HepG2 (cell line): Measurements from ENCODE around the gene HECTD3. TPM values are rescaled to one million over a fixed set of nuclear protein-coding genes. Genes with fewer than 3 reads are reported as not detected.

Source experiments
- BATF2 ChIP-seq: sonication (generic); formaldehyde crosslinking; IDR thresholded peaks from 2 replicates; pipeline ENCODE4 v1.8.0; 2022; ENCODE audit warnings: mild to moderate bottlenecking, missing genetic modification reagents, moderate library complexity
- RFX3 ChIP-seq: IDR thresholded peaks from 2 replicates; pipeline ENCODE4 v1.6.1; 2016; ENCODE audit warnings: missing biosample characterization, missing genetic modification reagents
- SMARCC2 ChIP-seq: fragments of 450-650 bp; IDR thresholded peaks from 2 replicates; pipeline ENCODE4 v1.6.1; 2017; ENCODE audit warnings: antibody characterized with exemption, mild to moderate bottlenecking
- SNAPC5 ChIP-seq: sonication (generic); formaldehyde crosslinking; IDR thresholded peaks from 2 replicates; pipeline ENCODE4 v1.8.1; 2023; ENCODE audit warnings: mild to moderate bottlenecking, missing genetic modification reagents, borderline replicate concordance
- SP2 ChIP-seq: sonication (generic); formaldehyde crosslinking; IDR thresholded peaks from 2 replicates; pipeline ENCODE4 v1.5.1; 2020; ENCODE audit warnings: mild to moderate bottlenecking, missing genetic modification reagents
- SP5 ChIP-seq: IDR thresholded peaks from 2 replicates; pipeline ENCODE4 v1.6.1; 2016; ENCODE audit warnings: low read depth, borderline replicate concordance
- TBX2 ChIP-seq: sonication (generic); formaldehyde crosslinking; IDR thresholded peaks from 2 replicates; pipeline ENCODE4 v1.5.0; 2020; ENCODE audit warnings: missing genetic modification reagents, mild to moderate bottlenecking, borderline replicate concordance
- TCF12 ChIP-seq, 2 experiments: fragments of 450-650 bp in 1 of 2; sonication (generic) in 1 of 2; formaldehyde crosslinking in 1 of 2; IDR thresholded peaks; 2 replicates each; pipeline versions ENCODE4 v1.6.1 to v1.8.0; 2017 to 2022; ENCODE audit warnings: antibody characterized with exemption in 1 of 2, mild to moderate bottlenecking in 1 of 2, missing genetic modification reagents in 1 of 2, moderate library complexity in 1 of 2
- TOPORS ChIP-seq: sonication (generic); formaldehyde crosslinking; IDR thresholded peaks from 2 replicates; pipeline ENCODE4 v1.8.0; 2023; ENCODE audit warnings: mild to moderate bottlenecking, missing genetic modification reagents
- TP53 ChIP-seq: sonication (generic); formaldehyde crosslinking; conservative IDR thresholded peaks from 2 replicates; pipeline ENCODE4 v1.4.0; 2020; ENCODE audit warnings: missing genetic modification reagents
- TSC22D2 ChIP-seq: sonication (generic); formaldehyde crosslinking; IDR thresholded peaks from 2 replicates; pipeline ENCODE4 v1.5.1; 2020; ENCODE audit warnings: missing genetic modification reagents, mild to moderate bottlenecking, borderline replicate concordance
- ZFP1 ChIP-seq: IDR thresholded peaks from 2 replicates; pipeline ENCODE4 v1.6.1; 2016
- ZNF101 ChIP-seq: sonication (generic); formaldehyde crosslinking; IDR thresholded peaks from 2 replicates; pipeline ENCODE4 v1.4.0; 2020; ENCODE audit warnings: mild to moderate bottlenecking, low read depth, missing genetic modification reagents, borderline replicate concordance
- ZNF121 ChIP-seq: sonication (generic); formaldehyde crosslinking; IDR thresholded peaks from 2 replicates; pipeline ENCODE4 v1.5.0; 2020; ENCODE audit warnings: mild to moderate bottlenecking, missing genetic modification reagents
- ZNF556 ChIP-seq: sonication (generic); formaldehyde crosslinking; IDR thresholded peaks from 2 replicates; pipeline ENCODE4 v1.4.0; 2020; ENCODE audit warnings: mild to moderate bottlenecking, missing genetic modification reagents, borderline replicate concordance
- ZNF558 ChIP-seq: sonication (generic); formaldehyde crosslinking; IDR thresholded peaks from 2 replicates; pipeline ENCODE4 v1.9.0; 2022; ENCODE audit warnings: mild to moderate bottlenecking, missing genetic modification reagents, borderline replicate concordance
- ZNF574 ChIP-seq: sonication (generic); formaldehyde crosslinking; IDR thresholded peaks from 2 replicates; pipeline ENCODE4 v1.4.0; 2020; ENCODE audit warnings: missing genetic modification reagents
- ZNF615 ChIP-seq: sonication (generic); formaldehyde crosslinking; IDR thresholded peaks from 2 replicates; pipeline ENCODE4 v1.5.0; 2020; ENCODE audit warnings: mild to moderate bottlenecking, missing genetic modification reagents, borderline replicate concordance
- ZNF616 ChIP-seq: sonication (generic); formaldehyde crosslinking; IDR thresholded peaks from 2 replicates; pipeline ENCODE4 v1.5.0; 2020; ENCODE audit warnings: low read depth, mild to moderate bottlenecking, missing genetic modification reagents
- ZNF770 ChIP-seq: sonication (generic); formaldehyde crosslinking; IDR thresholded peaks from 2 replicates; pipeline ENCODE4 v1.5.0; 2020; ENCODE audit warnings: mild to moderate bottlenecking, missing genetic modification reagents
- ZSCAN5A ChIP-seq: sonication (generic); formaldehyde crosslinking; IDR thresholded peaks from 2 replicates; pipeline ENCODE4 v1.8.0; 2022; ENCODE audit warnings: mild to moderate bottlenecking, missing genetic modification reagents, borderline replicate concordance
- polyA plus RNA-seq, 8 experiments: library from polyadenylated mRNA; depleted of rRNA in 3 of 8; stranded (reverse) in 7 of 8; unstranded in 1 of 8; fragments of >200 nt; fragmentation: Illumina TruSeq in 4 of 8; extraction: Trizol in 4 of 8; gene quantifications; 2 replicates each; pipeline versions ENCODE4 v1.2.1 to v1.2.3, GENCODE V29; 2011 to 2016; ENCODE audit warnings: low read depth in 4 of 8, missing spikeins in 1 of 8, mixed read lengths in 1 of 8; ENCODE audit not compliant: insufficient read depth in 1 of 8
- total RNA-seq, 5 experiments: library from RNA; depleted of rRNA; stranded (reverse); fragments of >200 nt; fragmentation: Illumina TruSeq; extraction: Trizol; gene quantifications; 2 replicates each; pipeline ENCODE4 v1.2.3, GENCODE V29; 2016; ENCODE audit warnings: low read depth in 1 of 5

Gene HECTD3
- total and polyA plus RNA-seq, 2 of the 13 experiments (the other 11 are each of a cell fraction or from before 2014, with no cell fraction given): 18.6 to 24.5 TPM

GRCh38 chr1:45010855-45011811 lies at the start of gene HECTD3 (continued):
- TF ChIP-seq TCF12 (IDR thresholded peaks at IDR 0.05) (no peak), TCF12 (CRISPR knock-in tag; IDR thresholded peaks at IDR 0.05) (peak; percentile 81; the same call in 1 of the 2 replicates), ZNF615 (CRISPR knock-in tag) (no peak), ZNF770 (CRISPR knock-in tag) (no peak), TP53 (CRISPR knock-in tag) (no peak), SNAPC5 (no peak), TSC22D2 (CRISPR knock-in tag) (no peak), ZSCAN5A (CRISPR knock-in tag) (no peak), RFX3 (CRISPR knock-in tag) (no peak), BATF2 (CRISPR knock-in tag) (no peak), TBX2 (peak; percentile 55; the same call in 1 of the 2 replicates), SMARCC2 (no peak), ZNF101 (CRISPR knock-in tag) (no peak), ZNF558 (peak; percentile 79; the same call in 1 of the 2 replicates), ZNF556 (CRISPR knock-in tag) (no peak), ZNF574 (CRISPR knock-in tag) (peak; percentile 59), ZNF121 (CRISPR knock-in tag) (no peak; the same call in 1 of the 2 replicates), ZNF616 (CRISPR knock-in tag) (0 out of 2 replicates have a peak, but pooled peaks have one; percentile 27), ZFP1 (CRISPR knock-in tag) (no peak), TOPORS (CRISPR knock-in tag) (no peak), SP2 (0 out of 2 replicates have a peak, but pooled peaks have one; percentile 21), SP5 (CRISPR knock-in tag) (peak; percentile 76; the same call in 1 of the 2 replicates)
